NK-92 (cell line): ENCODE measurements around the gene MLST8.
"Not testable (repeated sequence)": the region's sequence is repeated elsewhere in the genome, so short reads cannot be mapped to it uniquely, and the experiment has no call there.

Source experiments
- DNase-seq: peaks from one replicate; lab custom pipeline; 2025; ENCODE audit not compliant: unreplicated experiment; lab: John Stamatoyannopoulos, UW

The MLST8 gene

DNA sequence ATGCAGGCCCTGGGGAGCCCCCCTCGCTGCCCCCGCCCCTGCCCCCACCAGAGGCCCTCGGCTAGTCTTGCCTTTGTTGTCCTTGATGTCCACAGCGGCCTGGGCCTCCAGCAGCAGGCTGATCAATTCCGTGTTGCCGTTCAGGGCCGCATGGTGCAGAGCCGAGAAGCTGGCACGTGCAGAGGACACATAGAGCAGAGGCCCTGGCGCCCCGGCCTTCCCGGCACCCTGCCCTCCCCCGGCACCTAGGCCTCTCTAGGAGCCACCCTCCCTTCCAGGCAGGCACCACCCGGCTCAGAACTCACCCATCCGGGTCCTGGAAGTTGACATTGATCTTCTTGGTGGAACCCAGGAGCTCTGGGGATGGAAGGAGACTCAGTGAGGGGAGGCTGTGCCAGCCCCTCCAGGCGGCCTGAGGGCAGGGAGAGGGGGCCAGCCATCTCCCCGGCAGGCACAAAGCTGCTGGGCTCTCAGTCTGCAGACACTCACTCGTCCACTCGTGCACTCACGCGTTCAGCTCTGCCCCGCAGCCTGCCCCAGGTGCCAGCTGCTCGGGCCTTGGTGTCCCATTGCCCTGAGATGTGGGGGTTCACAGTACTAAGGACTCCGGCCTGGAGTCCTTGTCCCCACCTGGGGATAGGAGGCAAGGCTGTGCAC is 15.1 kb upstream of the MLST8 start:
- no peak for DNase-seq

DNA sequence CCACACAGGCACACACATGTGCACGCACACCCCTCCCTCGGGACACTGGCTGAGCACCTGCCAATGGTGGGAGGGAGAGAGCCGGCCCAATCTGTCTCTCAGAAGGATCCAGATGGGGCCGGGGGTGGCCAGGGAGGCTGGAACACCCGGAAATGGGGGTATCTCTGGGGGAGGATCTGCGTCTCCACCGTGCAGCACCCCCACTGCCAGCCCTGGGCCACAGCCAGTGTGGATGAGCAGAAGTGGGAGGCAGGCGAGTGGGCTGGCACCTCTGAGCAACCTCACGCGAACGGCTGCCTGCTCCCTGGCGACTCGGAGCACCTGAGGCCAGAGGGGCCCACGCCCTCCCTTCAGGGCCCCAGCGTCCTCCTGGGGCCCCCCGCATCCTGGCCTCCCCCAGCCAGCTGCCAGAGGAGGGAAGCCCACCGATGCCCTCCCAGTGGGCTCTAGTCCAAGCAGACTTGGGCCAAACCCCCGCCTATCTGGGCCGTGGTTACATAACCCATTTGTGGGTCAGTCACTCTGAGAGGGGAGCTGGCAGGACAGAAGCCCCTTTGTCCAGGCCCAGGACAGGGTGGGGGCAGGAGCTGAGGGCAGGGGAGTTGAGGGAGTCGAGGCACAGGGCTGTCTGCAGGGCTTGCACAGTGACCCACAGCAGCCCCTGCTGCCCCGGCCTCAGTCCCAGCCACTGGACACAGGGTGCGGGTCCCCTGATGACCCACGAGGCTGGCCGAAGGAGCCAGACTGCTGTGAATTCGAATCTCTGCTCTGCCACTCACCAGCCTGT is 14.4 kb upstream of the MLST8 start:
- DNase-seq = no peak

DNA sequence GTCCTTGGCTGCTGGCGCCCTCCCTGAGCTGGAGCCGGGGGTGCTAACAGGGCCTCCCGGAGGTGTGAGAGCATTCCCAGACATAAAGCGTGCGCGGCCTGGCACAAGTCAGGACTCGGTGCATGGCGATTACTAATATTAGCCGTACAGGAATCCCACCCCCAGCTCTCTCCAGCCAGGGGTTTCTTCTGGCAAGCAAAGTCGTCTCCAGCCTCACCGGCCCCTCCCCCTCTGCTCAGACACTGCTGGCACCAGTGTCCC is 13.9 kb upstream of the MLST8 start:
- no peak for DNase-seq

DNA sequence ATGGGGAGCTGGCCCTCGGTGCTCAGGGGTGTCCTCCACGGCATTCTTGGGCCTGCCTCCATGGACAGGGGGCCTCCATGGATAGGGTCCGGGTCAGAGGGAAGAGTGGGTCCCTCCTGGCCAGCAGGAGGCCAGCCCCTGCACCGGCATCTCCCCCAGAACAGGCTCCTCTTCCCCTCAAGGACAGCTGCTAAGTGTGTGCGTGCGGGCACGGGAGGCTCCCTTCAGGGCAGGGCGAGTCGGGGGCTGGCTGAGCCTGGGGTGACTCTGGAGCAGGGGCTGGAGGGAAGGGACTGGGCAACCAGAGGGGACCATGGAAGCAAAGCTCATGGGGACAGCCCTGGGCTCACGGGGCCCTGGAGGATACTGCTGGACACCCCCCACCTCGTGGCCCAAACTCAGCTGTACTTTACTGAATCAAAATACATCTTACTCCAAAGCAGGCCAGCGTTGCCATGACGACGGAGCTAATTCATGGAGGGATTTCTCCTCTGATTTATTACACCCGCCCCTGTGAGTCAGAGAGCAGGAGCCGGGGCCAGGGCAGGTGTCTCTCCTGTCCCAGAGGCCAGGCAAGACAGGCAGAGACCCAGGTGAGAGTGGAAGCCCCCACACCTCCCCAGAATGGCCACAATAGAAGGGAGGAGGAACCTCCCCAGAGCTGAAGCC is 11.0 kb upstream of the MLST8 start:
- DNase-seq = no peak

DNA sequence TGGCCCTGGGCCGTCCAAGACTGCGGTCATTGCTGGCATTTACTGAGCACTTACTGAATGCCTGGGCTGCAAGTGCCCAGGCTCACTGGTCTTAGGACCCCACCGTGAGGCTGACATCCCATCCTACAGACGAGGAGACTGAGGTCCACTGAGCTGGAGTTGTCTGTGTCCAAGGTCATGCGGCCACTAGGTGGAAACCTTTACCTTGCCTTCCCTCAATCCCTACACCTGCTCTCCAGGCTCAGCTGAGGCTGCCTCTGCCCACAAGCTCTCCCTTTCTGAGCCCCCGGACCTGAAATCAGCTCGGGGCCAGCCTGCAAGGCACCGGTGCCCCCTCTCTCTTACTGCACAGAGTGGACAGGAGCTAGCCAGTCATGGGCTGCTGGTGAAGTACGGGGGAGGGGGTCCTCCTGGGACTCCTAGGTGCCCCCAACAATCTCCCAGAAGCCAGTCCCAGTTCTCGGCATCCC is 10.4 kb upstream of the MLST8 start:
- no peak for DNase-seq

DNA sequence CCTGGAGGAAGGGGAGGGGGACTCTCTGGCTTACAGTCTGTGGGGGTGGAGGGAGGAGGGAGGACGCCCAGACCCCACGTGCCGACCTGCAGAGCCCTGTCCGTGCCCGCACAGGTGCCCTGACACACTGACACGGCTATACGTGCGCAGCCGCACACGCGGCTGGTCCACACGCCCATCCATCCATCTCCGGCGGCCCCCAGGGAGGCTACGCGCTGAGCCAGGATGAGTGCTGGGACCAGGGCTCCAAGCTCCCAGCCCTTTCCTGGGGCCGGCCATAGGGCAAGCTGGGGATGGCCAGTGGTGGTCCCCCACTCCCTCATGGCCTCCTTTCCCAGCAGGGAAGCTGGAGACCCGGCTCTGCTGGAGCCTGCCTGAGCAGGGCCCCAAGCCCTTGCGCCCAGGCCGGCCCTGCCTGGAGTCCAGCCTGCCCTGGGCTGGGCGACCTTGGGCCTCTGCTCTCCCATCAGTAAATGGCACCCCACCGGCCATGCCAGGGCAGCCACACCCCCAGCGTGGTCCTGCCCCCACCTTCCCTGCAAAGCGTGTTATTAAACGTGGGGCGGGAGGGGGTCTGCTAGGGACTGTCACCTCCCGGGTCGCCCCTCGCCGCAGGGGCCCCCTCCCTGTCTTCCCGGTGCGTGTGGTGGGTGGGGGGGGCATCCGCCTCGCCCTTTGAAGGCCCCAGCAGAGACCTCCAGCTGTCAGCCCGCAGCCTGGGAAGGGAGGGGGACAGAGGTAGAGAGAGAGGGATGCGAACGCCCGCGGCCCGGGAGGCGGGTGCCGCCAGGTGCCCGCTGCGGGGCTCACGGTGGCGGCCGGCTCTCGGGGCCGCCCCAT is 9.7 kb upstream of the MLST8 start:
- no peak for DNase-seq

DNA sequence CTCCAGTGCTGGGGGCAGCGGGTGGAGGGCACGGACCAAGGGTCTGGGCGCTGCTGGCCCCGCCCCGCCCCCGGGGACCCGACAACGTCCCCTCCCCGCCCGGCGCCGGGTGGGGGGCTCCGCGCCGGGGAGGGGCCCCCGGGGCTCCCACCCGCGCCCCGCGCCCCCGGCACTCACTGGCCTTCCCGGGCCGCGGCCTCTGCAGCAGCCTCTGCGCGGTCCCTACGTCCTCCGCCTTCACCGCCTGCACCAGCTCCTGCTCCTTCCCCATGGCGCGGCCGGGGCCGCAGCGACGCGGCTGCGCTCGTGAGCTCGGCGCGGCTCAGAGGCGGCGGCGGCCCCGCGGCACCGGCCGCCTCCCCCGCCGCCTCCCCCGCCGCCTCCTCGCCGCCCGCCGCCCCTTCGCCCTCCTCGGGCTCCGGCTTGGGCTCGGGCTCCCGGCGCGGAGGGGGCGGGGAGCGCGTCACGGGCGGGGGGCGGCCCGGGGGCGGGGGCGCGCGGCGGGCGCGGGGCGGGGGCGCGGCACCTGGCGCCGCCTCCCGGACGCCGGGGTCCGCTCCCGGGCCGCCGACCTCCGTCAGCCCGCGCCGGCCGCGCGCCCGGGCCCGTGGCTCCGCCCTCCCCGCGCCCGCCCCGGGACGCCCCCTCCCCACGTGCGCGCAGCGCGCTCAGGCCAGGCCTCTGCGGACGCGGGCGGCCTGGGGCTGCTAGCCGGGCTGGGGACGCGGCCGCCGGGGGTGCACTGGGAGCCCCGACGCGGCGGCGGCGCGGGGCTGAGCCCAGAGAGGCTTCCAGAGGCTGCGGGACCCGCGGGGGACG is 8.9 kb upstream of the MLST8 start, which contains the start of gene CASKIN1:
Gene CASKIN1, minus strand, starts transcription at position 444 of the 819 bp plus-strand sequence. Its CDS starts 173 bp downstream, at position 271.
- no peak for DNase-seq

DNA sequence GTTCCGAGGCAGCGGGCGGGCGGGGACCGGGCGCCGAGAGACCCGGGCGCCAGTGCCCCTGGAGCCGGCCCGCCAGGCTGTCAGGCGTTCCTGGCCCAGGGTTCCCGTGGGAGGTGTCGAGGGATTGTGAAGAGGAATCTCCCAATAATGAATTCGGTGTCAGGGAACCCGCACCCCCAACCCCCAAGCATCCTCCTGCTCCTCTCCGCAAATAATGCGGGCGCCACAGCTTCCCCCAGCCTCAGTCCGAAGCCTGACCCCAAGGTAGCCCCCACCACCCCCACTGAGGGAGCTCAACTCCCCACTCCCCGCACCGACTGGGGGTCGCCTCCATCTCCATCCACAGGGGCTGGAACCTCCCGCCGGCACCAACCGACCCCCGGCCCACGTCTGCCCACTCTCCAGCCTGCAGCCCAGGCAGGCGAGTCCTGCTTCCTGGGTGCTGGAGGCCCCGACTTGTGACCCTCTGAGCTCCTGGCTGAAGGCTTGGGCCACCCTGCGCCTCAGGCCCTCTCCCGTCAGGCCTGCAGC is 8.2 kb upstream of the MLST8 start:
- DNase-seq = no peak

DNA sequence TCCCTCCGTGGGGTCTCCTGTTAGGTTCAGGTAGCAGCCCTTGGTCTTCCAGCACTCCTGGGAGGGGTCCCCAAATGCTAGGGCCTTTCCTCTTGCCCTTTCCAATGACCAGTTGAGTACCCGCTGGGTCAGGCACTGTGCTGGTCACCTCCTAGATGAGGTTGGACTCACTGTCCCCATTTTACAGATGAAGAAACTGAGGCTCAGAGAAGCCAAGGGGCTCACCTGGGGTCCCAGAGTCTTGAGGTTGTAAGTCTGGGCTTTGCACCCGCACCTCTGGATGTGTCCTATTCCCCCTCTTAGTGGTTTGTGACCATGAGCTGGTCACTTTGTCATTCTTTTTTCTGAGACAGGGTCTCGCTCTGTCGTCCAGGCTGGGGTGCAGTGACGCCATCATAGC is 7.5 kb upstream of the MLST8 start:
- no peak for DNase-seq

DNA sequence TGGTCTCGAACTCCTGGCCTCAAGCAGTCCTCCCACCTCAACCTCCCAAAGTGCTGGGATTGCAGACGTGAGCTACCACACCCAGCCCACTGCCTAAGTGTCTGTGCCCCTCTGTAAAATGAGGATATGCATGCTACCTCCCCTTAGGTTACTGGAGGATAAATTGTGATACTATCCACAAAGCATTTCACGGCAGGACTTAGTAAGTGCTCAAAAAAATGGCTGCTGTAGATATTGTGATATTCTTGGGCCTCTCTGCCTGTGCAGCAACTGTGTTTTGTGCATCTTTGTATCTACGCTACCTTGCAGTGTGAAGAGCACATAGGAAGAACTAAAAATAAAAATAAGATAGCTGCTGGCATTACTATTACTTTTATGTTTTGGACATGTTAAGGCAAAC is 7.0 kb upstream of the MLST8 start:
- DNase-seq = no peak

DNA sequence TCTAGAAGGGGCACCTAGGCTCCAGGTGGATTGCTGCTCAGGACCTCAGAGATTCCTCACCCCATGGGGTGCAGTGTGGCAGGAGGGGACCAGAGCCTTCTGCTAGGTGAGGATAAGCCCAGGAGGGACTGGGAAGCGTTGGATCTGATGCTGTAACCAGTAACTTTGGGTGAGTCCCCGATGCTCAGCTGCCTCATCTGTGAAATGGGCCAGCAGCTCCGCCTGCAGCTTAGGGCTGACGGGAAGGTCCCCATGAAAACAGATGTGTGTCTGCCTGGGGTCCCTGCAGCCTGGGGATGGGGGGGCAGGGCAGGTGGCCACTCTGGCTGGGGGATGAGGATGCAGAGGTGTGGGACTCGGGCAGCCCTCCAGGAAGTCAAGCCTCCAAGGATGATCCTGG is 6.2 kb upstream of the MLST8 start:
- DNase-seq = no peak

DNA sequence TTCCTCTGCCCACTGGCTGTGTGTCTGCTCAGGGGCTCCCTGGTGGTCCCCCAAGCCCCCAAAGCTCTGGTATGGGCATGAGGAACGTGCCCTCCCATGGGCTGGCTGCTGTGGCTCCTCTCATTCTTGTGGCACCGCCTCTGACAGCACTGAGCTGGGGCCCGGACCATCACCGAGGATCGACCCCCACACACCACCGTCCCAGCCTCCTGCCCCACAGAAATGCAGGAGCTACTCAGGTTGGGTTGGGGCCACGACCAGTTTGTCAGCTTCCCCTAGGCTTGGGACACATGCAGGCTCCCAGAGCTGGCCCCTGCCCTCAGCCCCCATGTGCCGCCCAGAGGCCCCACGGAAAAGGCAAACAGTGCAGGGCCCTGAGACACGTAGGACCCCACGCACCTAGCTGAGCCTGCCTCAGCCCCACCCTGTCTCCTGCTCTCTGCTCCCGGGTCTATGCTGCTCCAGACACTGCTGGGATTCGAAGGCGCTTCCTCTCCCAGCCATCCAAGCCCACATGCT is 5.6 kb upstream of the MLST8 start:
- no peak for DNase-seq

DNA sequence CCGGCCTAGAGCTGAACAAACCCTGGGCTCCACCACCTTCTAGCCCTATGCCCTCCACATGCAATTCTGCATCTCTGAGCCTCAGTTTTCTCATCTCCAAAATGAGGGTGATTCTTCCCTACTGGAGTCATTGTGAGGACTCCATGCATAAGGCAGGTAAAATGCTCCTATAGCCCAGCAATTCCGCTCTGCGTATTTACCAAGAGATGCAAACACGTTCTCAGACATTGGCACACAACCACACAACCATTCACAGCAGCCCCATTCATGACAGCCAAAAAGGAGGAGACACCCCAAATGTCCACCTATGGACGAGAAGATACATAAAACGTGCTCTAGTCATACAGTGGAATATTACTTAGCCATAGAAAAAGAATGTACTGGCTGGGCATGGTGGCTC is 4.9 kb upstream of the MLST8 start:
- DNase-seq = no peak

DNA sequence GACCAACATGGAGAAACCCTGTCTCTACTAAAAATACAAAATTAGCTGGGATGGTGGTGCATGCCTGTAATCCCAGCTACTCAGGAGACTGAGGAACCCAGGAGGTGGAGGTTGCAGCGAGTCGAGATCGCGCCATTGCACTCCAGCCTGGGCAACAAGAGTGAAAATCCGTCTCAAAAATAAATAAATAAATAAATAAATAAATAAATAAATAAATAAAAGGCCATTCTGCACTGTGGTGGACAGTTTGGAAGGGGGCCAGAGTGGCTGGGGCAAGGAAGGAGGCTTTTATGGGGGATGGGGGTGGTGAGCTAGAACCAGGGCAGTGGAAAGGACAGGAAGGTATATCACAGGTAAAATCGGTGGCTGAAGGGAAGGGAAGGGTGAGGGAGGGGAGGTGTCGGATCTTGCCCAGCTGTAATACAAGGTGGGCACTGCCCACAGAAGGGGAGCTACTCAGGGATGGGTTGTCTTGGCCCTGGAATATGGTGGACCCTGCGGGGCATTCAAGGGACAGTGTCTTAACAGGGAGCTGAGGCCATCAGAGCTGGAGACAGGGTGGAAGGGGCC is 2.0 kb upstream of the MLST8 start:
- not testable (repeated sequence) for DNase-seq

DNA sequence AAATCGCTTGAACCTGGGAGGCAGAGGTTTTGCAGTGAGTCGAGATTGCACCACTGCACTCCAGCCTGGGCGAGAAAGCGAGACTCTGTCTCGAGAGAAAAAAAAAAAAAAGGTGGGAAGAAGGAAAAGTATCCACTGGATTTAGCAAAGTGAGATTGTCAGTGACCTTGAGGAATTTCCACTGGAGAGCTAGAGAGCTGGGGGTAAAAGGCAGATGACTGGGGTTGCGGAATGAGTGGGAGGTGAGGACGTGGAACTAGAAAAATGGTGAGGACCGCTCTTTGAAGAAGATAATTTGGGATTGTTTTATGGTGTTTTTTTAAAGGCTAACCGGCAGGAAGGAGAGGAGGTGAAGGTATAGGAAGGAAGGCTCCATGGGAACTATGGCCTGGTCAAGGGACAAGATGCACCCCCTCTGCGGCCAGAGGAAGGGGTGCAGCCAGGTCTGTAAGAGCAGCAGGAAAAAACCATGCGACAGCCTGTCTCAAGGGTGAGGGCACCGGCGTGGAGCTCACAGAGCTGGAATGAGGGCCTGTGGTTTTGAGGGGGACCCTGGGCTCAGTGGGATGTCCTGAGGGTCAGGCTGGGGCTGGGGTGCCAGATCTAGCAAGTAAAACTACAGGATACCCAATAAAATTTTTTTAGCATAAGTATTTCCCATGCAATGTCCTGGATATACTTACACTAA is 694 bp upstream of the MLST8 start:
- no peak for DNase-seq

DNA sequence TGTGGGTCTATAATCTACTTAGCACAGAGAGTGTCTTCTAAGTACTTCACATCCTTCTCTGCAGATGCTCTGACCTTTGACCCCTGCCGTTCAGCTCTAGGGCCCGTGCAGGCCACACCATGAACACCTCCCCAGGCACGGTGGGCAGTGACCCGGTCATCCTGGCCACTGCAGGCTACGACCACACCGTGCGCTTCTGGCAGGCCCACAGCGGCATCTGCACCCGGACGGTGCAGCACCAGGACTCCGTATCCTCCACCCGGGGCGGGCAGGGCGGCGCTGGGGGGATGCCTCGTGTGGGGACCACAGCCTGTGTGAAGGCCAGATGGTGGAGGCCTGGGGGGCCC is 686 bp downstream of the MLST8 start:
- no peak for DNase-seq

DNA sequence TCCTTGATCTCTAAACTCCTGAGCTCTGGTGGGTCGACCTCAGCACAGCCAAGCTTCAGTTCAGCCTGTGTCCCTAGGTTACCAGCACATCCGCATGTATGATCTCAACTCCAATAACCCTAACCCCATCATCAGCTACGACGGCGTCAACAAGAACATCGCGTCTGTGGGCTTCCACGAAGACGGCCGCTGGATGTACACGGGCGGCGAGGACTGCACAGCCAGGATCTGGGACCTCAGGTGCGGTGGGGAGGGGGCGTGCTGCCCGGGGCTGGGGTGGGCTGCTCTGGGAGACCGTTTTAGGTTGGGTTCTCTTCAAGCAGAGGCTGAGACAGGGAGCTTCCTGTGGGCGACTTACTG is 1.1 kb downstream of the MLST8 start:
- no peak for DNase-seq

DNA sequence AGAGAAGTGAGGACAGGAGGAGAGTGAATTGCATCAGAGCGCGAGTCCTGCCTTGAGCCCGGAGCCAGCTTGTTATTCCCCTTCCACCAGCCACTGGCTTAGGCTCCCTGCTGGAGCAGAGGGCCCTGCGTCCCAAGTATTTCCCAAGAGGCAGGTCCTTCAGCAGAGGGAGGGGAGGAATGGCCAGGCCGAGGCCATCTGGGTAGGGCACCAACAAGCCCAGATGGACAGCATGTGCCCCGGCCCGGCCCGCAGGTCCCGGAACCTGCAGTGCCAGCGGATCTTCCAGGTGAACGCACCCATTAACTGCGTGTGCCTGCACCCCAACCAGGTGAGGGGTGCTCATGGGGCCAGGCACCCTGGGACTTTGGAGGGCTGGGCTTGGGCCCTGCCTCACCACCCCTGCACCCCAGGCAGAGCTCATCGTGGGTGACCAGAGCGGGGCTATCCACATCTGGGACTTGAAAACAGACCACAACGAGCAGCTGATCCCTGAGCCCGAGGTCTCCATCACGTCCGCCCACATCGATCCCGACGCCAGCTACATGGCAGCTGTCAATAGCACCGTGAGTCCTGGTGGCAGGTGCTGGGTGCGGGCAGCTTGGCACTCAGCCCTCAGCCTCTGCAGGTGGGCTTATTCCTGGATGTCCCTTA is 1.7 kb downstream of the MLST8 start:
- no peak for DNase-seq

DNA sequence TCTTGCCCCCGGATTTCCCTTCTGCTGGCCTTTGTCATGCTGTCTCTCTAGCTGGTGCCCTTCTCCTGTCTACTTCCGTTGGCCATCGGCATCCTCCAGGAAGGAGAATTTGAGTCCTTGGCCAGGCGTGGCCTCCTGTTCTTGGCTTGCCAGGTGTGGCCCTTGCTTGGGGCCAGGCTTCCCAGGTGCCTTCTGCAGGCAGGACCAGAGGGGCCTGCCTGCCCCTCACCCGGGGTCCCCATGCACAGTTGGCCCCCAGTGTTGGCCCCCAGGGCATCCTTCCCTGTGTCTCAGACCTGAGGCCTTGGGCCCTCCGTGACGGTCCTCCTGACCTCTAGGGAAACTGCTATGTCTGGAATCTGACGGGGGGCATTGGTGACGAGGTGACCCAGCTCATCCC is 2.6 kb downstream of the MLST8 start:
- no peak for DNase-seq
